ENCODE measurements around the gene CDH1. TPM values are rescaled to one million over a fixed set of nuclear protein-coding genes. Genes with fewer than 3 reads are reported as not detected.

The CDH1 gene
- total and polyA plus RNA-seq, 2 experiments from 2014 or later = 64.1 to 142 TPM

- no peak for TF ChIP-seq ZNF331 (CRISPR knock-in tag; IDR thresholded peaks at IDR 0.05; ENCODE audit: low read depth)
- TF ChIP-seq CREB1 (CRISPR knock-in tag; IDR thresholded peaks at IDR 0.05; ENCODE audit: low read depth) = no peak
- TF ChIP-seq EZH2phosphoT487 (IDR thresholded peaks at IDR 0.05; ENCODE audit: unreplicated experiment) = no peak
- no peak for TF ChIP-seq NANOG (IDR thresholded peaks at IDR 0.05; ENCODE audit: borderline replicate concordance)
- TF ChIP-seq JUNB (IDR thresholded peaks at IDR 0.05; ENCODE audit: unreplicated experiment) = no peak
- TF ChIP-seq POLR2AphosphoS5 (IDR thresholded peaks at IDR 0.05; ENCODE audit: low read depth) = no peak
Observed at GRCh38 chr16:68733570-68733969, 3.5 kb upstream of the CDH1 start (continued).

- H2AFZ ChIP-seq = no peak overlapping the region
- Mint-ChIP-seq H3K9me3 (no peaks in the 10 kb centered on the region; the same call in 2 of the 3 replicates), H3K4me1 (peaks cover 29% of the 10 kb centered on the region), H3K27ac (no peak overlapping the region), H3K27me3 (ENCODE audit: insufficient read depth, low read depth, poor library complexity) (peaks cover 6% of the 10 kb centered on the region), H3K4me3 (no peak overlapping the region), H3K36me3 (ENCODE audit: low read depth) (peaks cover 4% of the 10 kb centered on the region)
- peaks cover 23% of the 10 kb centered on the region for H3K79me2 ChIP-seq (replicated peaks; ENCODE audit: insufficient read depth)
- H4K20me1 ChIP-seq (replicated peaks; ENCODE audit: insufficient read depth) = 0 out of 2 replicates have a peak, but pooled peaks cover 2% of the 10 kb centered on the region
- H3K4me2 ChIP-seq = no peak overlapping the region
- DNase-seq (ENCODE audit: low spot score) (no peak), ATAC-seq (no peak)
- H3K4me3 ChIP-seq = no peak overlapping the region
- H3K36me3 ChIP-seq (ENCODE audit: insufficient read depth) = no peaks in the 10 kb centered on the region
- H3K27ac ChIP-seq (ENCODE audit: low read depth) = no peak overlapping the region
- H3F3A ChIP-seq (replicated peaks; ENCODE audit: low read depth) = peaks cover 12% of the 10 kb centered on the region
- TF ChIP-seq POLR2AphosphoS5 (IDR thresholded peaks at IDR 0.05; ENCODE audit: low read depth) = no peak
- TF ChIP-seq NANOG (IDR thresholded peaks at IDR 0.05; ENCODE audit: borderline replicate concordance) = no peak
- no peak for TF ChIP-seq ZNF114 (CRISPR knock-in tag; IDR thresholded peaks at IDR 0.05)
- no peak for TF ChIP-seq ZNF462 (CRISPR knock-in tag; IDR thresholded peaks at IDR 0.05)
- TF ChIP-seq REST (IDR thresholded peaks at IDR 0.05; ENCODE audit: unreplicated experiment) = no peak
- no peak for TF ChIP-seq CREB1 (CRISPR knock-in tag; IDR thresholded peaks at IDR 0.05; ENCODE audit: low read depth)
- TF ChIP-seq EZH2phosphoT487 (IDR thresholded peaks at IDR 0.05; ENCODE audit: unreplicated experiment) = no peak
- TF ChIP-seq STAT1 (IDR thresholded peaks at IDR 0.05; ENCODE audit: unreplicated experiment) = no peak
- H3K4me1 ChIP-seq (ENCODE audit: insufficient read depth) = peaks cover 22% of the 10 kb centered on the region
- no peaks in the 10 kb centered on the region for H3K27me3 ChIP-seq (ENCODE audit: insufficient read depth)
- no peaks in the 10 kb centered on the region for H3K9me2 ChIP-seq (ENCODE audit: insufficient read depth)
Observed at GRCh38 chr16:68734782-68735181, 2.3 kb upstream of the CDH1 start.

All from GM23338 (cell line).